Endodermal cell (in vitro differentiated cells): ENCODE results near the gene RUNX2. TPM values are rescaled to one million over a fixed set of nuclear protein-coding genes. Genes with fewer than 3 reads are reported as not detected.

ENCODE experiments used
- DNase-seq: peaks from one replicate; pipeline ENCODE4 v3.0.0-alpha.2; 2017
- H3K27ac ChIP-seq: 2 replicates; pipeline ENCODE4 v1.5.1; 2013; ENCODE audit warnings: mild to moderate bottlenecking, low read depth, low read length, moderate library complexity
- H3K27me3 ChIP-seq: 2 replicates; pipeline ENCODE4 v1.6.1; 2013; ENCODE audit warnings: mild to moderate bottlenecking, low read length, moderate library complexity; ENCODE audit not compliant: insufficient read depth, control insufficient read depth, poor library complexity, severe bottlenecking
- H3K36me3 ChIP-seq: 2 replicates; pipeline ENCODE4 v1.7.0; 2013; ENCODE audit warnings: mild to moderate bottlenecking, low read length, moderate library complexity; ENCODE audit not compliant: control insufficient read depth, insufficient read depth
- H3K4me1 ChIP-seq: one replicate; pipeline ENCODE4 v1.7.0; 2013; ENCODE audit warnings: low read length; ENCODE audit not compliant: control insufficient read depth, insufficient read depth
- H3K4me3 ChIP-seq: 2 replicates; pipeline ENCODE4 v1.5.1; 2013; ENCODE audit warnings: mild to moderate bottlenecking, low read length, moderate library complexity
- H3K9ac ChIP-seq: 2 replicates; pipeline ENCODE4 v1.6.1; 2013; ENCODE audit warnings: mild to moderate bottlenecking, low read length, moderate library complexity; ENCODE audit not compliant: poor library complexity, severe bottlenecking; ENCODE audit errors: extremely low read depth
- H3K9me3 ChIP-seq: 2 replicates; pipeline ENCODE4 v1.6.1; 2013; ENCODE audit warnings: mild to moderate bottlenecking, low read length, moderate library complexity; ENCODE audit not compliant: control insufficient read depth
- H3K27ac Mint-ChIP-seq: 2 replicates; pipeline ENCODE4 v1.8.0; 2020; ENCODE audit warnings: mixed read lengths
- H3K27me3 Mint-ChIP-seq: 2 replicates; pipeline ENCODE4 v1.8.0; 2021; ENCODE audit warnings: mild to moderate bottlenecking, mixed read lengths; ENCODE audit not compliant: insufficient read depth
- H3K36me3 Mint-ChIP-seq: 2 replicates; pipeline ENCODE4 v1.8.0; 2020; ENCODE audit warnings: low read depth, mixed read lengths
- H3K4me1 Mint-ChIP-seq: 2 replicates; pipeline ENCODE4 v1.8.0; 2020; ENCODE audit warnings: mixed read lengths
- H3K4me3 Mint-ChIP-seq: 2 replicates; pipeline ENCODE4 v1.8.0; 2020; ENCODE audit warnings: mild to moderate bottlenecking, moderate library complexity, mixed read lengths
- H3K9me3 Mint-ChIP-seq: 2 replicates; pipeline ENCODE4 v1.8.0; 2020; ENCODE audit warnings: mild to moderate bottlenecking, mixed read lengths
- WGBS, 2 experiments: methylation state at CpG; one replicate each; pipeline versions ENCODE4 v1.1.5 to v1.1.7; 2013; ENCODE audit warnings: missing lambda C conversion rate in 2 of 2, mixed read lengths in 1 of 2; ENCODE audit not compliant: insufficient coverage in 1 of 2, insufficient read length in 1 of 2; 5-methylcytosine and 5-hydroxymethylcytosine counted together
- total RNA-seq, 2 donors: library from RNA; stranded (reverse); fragmentation: NEBNext Ultra II Directional in 1 of 2; extraction: Animal tissue kit (Norgen Biotek cat#: 25700) in 1 of 2; gene quantifications; 2 replicates in 1 of 2; 3 replicates in 1 of 2; pipeline ENCODE4 v1.2.1, GENCODE V29; 2021
- TF ChIP-seq, protein P1 (sequence below): fragments of 200-600 bp; sonication (generic); conservative IDR thresholded peaks from 2 replicates; pipeline ENCODE4 v1.5.0; 2021; ENCODE audit warnings: antibody characterized with exemption, mild to moderate bottlenecking

RUNX2 gene
- total RNA-seq, 2 donors from 2014 or later, result 0.18 to 0.26 TPM

DNA sequence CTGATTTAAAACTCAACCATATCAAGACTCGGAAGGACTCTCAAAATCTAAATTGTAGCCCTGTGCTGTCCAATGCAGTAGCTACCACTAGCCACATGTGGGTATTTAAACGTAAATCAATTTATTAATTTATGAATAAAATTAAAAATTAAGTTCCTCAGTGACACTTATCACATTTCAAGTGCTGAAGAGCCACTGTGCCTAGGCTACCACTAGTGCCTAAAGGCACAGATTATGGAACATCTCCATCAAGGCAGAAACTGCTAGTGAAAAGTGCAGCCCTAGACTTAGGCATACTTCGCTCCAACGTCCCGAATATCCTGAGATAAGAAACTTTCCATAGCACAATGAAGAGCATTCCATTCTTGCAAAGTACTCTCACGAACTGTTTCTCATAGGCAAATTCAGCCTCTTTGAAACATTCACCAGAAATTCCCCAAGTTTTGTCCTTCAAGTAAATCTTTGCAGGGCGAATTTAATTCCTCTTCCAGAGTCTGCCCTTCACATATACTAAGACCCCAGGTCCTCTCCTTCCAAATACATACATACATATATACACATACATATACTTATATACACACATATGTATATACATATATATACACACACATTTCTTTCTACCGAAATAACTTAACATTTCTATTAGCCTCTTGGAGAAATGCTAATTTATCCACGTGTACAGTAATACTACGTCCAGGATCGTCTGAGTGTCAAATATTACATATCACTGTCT, 48.3 kb downstream of the RUNX2 start:
- H3K9me3 ChIP-seq, result no peaks in the 10 kb centered on the region
- Mint-ChIP-seq H3K27me3 (no peaks in the 10 kb centered on the region), H3K4me1 (peaks cover 15% of the 10 kb centered on the region), H3K36me3 (no peaks in the 10 kb centered on the region), H3K4me3 (peak overlapping the region; percentile 92), H3K9me3 (no peaks in the 10 kb centered on the region), H3K27ac (peak overlapping the region; percentile 99)
- 43 to 46% methylated on average over 10 of the region's 11 CpGs for WGBS, 2 experiments
- H3K27ac ChIP-seq, result no peak overlapping the region
- peaks cover 5% of the 10 kb centered on the region for H3K4me1 ChIP-seq
- TF ChIP-seq, protein P1, sequence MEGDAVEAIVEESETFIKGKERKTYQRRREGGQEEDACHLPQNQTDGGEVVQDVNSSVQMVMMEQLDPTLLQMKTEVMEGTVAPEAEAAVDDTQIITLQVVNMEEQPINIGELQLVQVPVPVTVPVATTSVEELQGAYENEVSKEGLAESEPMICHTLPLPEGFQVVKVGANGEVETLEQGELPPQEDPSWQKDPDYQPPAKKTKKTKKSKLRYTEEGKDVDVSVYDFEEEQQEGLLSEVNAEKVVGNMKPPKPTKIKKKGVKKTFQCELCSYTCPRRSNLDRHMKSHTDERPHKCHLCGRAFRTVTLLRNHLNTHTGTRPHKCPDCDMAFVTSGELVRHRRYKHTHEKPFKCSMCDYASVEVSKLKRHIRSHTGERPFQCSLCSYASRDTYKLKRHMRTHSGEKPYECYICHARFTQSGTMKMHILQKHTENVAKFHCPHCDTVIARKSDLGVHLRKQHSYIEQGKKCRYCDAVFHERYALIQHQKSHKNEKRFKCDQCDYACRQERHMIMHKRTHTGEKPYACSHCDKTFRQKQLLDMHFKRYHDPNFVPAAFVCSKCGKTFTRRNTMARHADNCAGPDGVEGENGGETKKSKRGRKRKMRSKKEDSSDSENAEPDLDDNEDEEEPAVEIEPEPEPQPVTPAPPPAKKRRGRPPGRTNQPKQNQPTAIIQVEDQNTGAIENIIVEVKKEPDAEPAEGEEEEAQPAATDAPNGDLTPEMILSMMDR, result no peak
- no peak for DNase-seq
- no peaks in the 10 kb centered on the region for H3K27me3 ChIP-seq
- H3K36me3 ChIP-seq, result no peaks in the 10 kb centered on the region
- H3K9ac ChIP-seq, result peak overlapping the region; percentile 92
- H3K4me3 ChIP-seq, result peak overlapping the region; percentile 99

DNA sequence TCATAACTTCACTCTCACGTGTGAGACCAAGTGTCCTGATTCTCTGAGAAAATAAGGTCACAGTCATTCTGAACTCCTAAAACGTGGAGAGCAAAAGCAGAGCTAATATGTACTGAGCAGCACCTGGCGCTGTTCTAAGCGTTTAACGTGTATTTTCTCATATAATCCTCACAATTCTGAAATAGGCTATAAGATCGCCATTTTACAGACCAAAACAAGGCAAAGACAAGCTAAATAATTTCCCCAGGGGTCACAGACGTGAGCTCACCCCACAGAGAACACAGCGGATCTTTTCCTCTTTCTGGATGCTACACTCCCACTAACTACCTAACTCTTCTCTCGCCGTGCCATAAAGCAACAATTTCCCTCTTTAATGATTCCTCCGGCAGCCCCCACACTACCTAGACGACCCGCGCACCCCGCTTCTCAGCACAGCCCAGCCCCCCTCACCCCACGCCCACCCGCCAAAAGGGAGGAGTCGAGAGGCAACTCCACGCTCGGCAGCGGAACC, 49.0 kb downstream of the RUNX2 start:
- H3K27ac ChIP-seq, result peak overlapping the region; percentile 96
- WGBS, 2 experiments, result 1 to 5% methylated on average over 8 to 21 of the region's 21 CpGs
- H3K36me3 ChIP-seq, result no peaks in the 10 kb centered on the region
- H3K9me3 Mint-ChIP-seq, result no peaks in the 10 kb centered on the region
- peak overlapping the region; percentile 99 for H3K27ac Mint-ChIP-seq
- no peaks in the 10 kb centered on the region for H3K27me3 Mint-ChIP-seq
- peak overlapping the region; percentile 92 for H3K9ac ChIP-seq
- H3K4me1 Mint-ChIP-seq, result peaks cover 9% of the 10 kb centered on the region
- peak overlapping the region; percentile 92 for H3K4me3 Mint-ChIP-seq
- no peaks in the 10 kb centered on the region for H3K4me1 ChIP-seq
- no peaks in the 10 kb centered on the region for H3K36me3 Mint-ChIP-seq
- no peaks in the 10 kb centered on the region for H3K9me3 ChIP-seq
- no peak for DNase-seq
- peak overlapping the region; percentile 99 for H3K4me3 ChIP-seq
- TF ChIP-seq, protein P1, result no peak
- H3K27me3 ChIP-seq, result no peaks in the 10 kb centered on the region

DNA sequence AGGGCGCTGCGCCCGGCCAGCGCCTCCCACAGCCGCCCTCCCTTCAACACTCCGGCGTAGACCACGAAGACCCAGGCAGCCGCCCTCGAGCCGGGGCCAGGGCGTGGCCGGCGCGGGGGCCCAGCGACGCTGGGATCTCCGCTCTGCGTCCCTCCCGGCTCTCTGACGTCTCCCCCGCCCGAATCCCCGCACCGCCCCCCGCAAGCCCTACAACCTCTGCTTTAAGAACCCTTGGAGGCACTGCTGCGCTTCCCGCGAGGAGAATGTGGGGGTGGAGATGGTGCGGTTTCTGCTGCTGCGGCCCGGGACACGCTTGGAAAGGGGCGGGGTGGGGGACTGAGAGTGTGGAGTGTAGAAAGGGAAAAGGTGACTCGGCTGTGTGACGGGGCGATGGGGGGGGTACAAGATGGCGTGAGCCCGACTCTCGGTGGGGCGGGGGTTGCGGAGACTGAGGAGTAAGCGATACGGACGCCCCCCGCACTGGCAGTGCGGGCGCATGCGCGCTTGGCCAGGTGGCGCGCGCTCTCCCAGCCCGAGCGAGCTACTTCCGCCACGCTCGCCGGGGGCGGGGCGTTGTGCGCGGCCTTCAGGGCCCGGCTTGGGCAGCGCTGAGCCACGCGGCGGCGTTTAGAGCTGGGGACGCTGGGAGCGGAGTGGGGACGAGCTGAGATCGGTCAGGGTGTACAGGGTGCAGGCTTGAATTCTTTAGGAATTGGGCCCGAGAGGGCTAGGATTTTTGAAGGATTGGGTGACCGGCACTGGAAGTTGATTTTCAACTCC, 49.6 kb downstream of the RUNX2 start, which contains the start of gene SUPT3H:
Gene SUPT3H (minus strand): TSS at position 381 of the 780 bp plus-strand sequence.
- Mint-ChIP-seq H3K4me1 (peaks cover 8% of the 10 kb centered on the region), H3K4me3 (peak within 1 kb of the TSS; percentile 92), H3K27ac (peak within 1 kb of the TSS; percentile 99), H3K27me3 (no peaks in the 10 kb centered on the region), H3K9me3 (no peaks in the 10 kb centered on the region), H3K36me3 (no peaks in the 10 kb centered on the region)
- Histone ChIP-seq H3K36me3 (no peaks in the 10 kb centered on the region), H3K27ac (peak within 1 kb of the TSS; percentile 96), H3K4me3 (peak within 1 kb of the TSS; percentile 99), H3K27me3 (no peaks in the 10 kb centered on the region), H3K9ac (peak within 1 kb of the TSS; percentile 92), H3K9me3 (no peaks in the 10 kb centered on the region), H3K4me1 (no peaks in the 10 kb centered on the region)
- 0 to 1% methylated on average over 19 to 75 of the region's 75 CpGs for WGBS, 2 experiments
- TF ChIP-seq, protein P1, result peak; percentile 33
- DNase-seq, result peak; percentile 96
